OCI-LY7 (cell line): ENCODE data around the gene RGS7BP. TPM values are rescaled to one million over a fixed set of nuclear protein-coding genes. Genes with fewer than 3 reads are reported as not detected.

ENCODE experiments used
- BruUV-seq: library from RNA; stranded (reverse); fragments of 400-500 nt; replicated peaks from 2 replicates; lab custom pipeline; 2021; lab: Mats Ljungman, UMichigan
- CTCF ChIA-PET: fragments of 300-600 bp; sonication (Branson Sonifier 250); formaldehyde crosslinking; loops from one replicate; lab custom pipeline; 2022; ENCODE audit warnings: antibody characterized with exemption; ENCODE audit not compliant: unreplicated experiment; lab: Charles Lee
- POLR2A ChIA-PET: fragments of 300-600 bp; sonication (Branson Sonifier 250); formaldehyde crosslinking; loops from one replicate; lab custom pipeline; 2022; ENCODE audit warnings: antibody characterized with exemption; lab: Charles Lee
- DNase-seq: peaks from one replicate; pipeline ENCODE4 v3.0.0-alpha.2; 2015; ENCODE audit warnings: low spot score
- H2AFZ ChIP-seq: fragments of 200-600 bp; sonication (generic), shearing (Covaris generic); 2 replicates; pipeline ENCODE4 v1.6.1; 2014; ENCODE audit warnings: mild to moderate bottlenecking, antibody characterized with exemption, low read length, moderate library complexity
- H3K27ac ChIP-seq: fragments of 200-600 bp; sonication (generic); 2 replicates; pipeline ENCODE4 v1.5.1; 2014; ENCODE audit warnings: mixed run types, low read depth, mild to moderate bottlenecking, moderate library complexity, low read length, inconsistent platforms; ENCODE audit not compliant: poor library complexity, severe bottlenecking
- H3K36me3 ChIP-seq: fragments of 200-600 bp; sonication (generic); 2 replicates; pipeline ENCODE4 v1.6.1; 2014; ENCODE audit warnings: mild to moderate bottlenecking, antibody characterized with exemption, low read length, moderate library complexity, mixed read lengths; ENCODE audit not compliant: insufficient read depth
- H3K4me1 ChIP-seq: fragments of 200-600 bp; sonication (generic); 2 replicates; pipeline ENCODE4 v1.5.1; 2014; ENCODE audit warnings: mild to moderate bottlenecking, low read length; ENCODE audit not compliant: insufficient read depth, poor library complexity, severe bottlenecking
- H3K4me2 ChIP-seq: fragments of 200-600 bp; sonication (generic); 2 replicates; pipeline ENCODE4 v1.6.1; 2014; ENCODE audit warnings: mild to moderate bottlenecking, low read length
- H3K4me3 ChIP-seq: fragments of 200-600 bp; sonication (generic); 2 replicates; pipeline ENCODE4 v1.5.1; 2014; ENCODE audit warnings: mild to moderate bottlenecking, low read depth, low read length; ENCODE audit not compliant: poor library complexity, severe bottlenecking
- H3K79me2 ChIP-seq: fragments of 200-600 bp; sonication (generic); 2 replicates; pipeline ENCODE4 v1.6.1; 2016; ENCODE audit warnings: low read depth, mild to moderate bottlenecking, low read length, moderate library complexity, mixed read lengths; ENCODE audit not compliant: insufficient read depth
- H3K9me2 ChIP-seq: fragments of 200-600 bp; sonication (generic); 2 replicates; pipeline ENCODE4 v1.6.1; 2016; ENCODE audit warnings: mild to moderate bottlenecking, low read length, mixed read lengths; ENCODE audit not compliant: insufficient read depth
- H3K9me3 ChIP-seq: fragments of 200-600 bp; sonication (generic); 2 replicates; pipeline ENCODE4 v1.6.1; 2014; ENCODE audit warnings: mild to moderate bottlenecking, mixed run types, low read length, mixed read lengths
- H4K20me1 ChIP-seq: fragments of 200-600 bp; sonication (generic); 2 replicates; pipeline ENCODE4 v1.6.1; 2014; ENCODE audit warnings: mild to moderate bottlenecking, antibody characterized with exemption, low read length, moderate library complexity, mixed read lengths; ENCODE audit not compliant: insufficient read depth
- CTCF ChIP-seq: fragments of 200-600 bp; sonication (generic); conservative IDR thresholded peaks from 2 replicates; pipeline ENCODE4 v1.5.1; 2014; ENCODE audit warnings: mild to moderate bottlenecking, antibody characterized with exemption, low read length, moderate library complexity, mixed read lengths
- EZH2phosphoT487 ChIP-seq: fragments of 200-600 bp; sonication (generic); IDR thresholded peaks from 2 replicates; pipeline ENCODE4 v1.6.1; 2018; ENCODE audit warnings: low read depth, borderline replicate concordance, mild to moderate bottlenecking, mixed run types, antibody characterized with exemption, low read length, moderate library complexity, mixed read lengths
- intact Hi-C: fragments of 100-400 bp; cut with micrococcal nuclease; formaldehyde crosslinking; loops from one replicate; pipeline ENCODE4 v1.10.0; 2022; ENCODE audit not compliant: unreplicated experiment
- total RNA-seq, 2 experiments: library from RNA; depleted of rRNA in 1 of 2; stranded (reverse); fragments of >200 nt in 1 of 2; shearing (Covaris generic) in 1 of 2; gene quantifications; 2 replicates each; pipeline ENCODE4 v1.2.3, GENCODE V29; 2014 to 2022

Gene RGS7BP
- total RNA-seq, 2 experiments from 2014 or later = not detected

- intact Hi-C loops = no loop called here
- H3K4me2 ChIP-seq = no peak overlapping the region
- no peak overlapping the region for H2AFZ ChIP-seq
- no peaks in the 10 kb centered on the region for H3K79me2 ChIP-seq
- ChIA-PET POLR2A (interaction anchor here (1.1 kb wide), 1 partner anchor 10 kb away, joined by 4 read pairs; no protein-coding TSS in a partner anchor), CTCF (no interaction called here)
- BruUV-seq = no TSS peak
- H3K27ac ChIP-seq = no peak overlapping the region
- H3K4me1 ChIP-seq = no peaks in the 10 kb centered on the region
- H3K36me3 ChIP-seq = no peaks in the 10 kb centered on the region
- no peaks in the 10 kb centered on the region for H3K9me3 ChIP-seq
- no peaks in the 10 kb centered on the region for H4K20me1 ChIP-seq
- DNase-seq = no peak
- no peaks in the 10 kb centered on the region for H3K9me2 ChIP-seq
- no peak for TF ChIP-seq CTCF
- no peak for TF ChIP-seq EZH2phosphoT487
- H3K4me3 ChIP-seq = no peak overlapping the region
Observed at GRCh38 chr5:64622991-64623390, 117.2 kb downstream of the RGS7BP start.

GRCh38 chr5:64625678-64626077 lies 119.9 kb downstream of the RGS7BP start:
- H3K4me3 ChIP-seq = no peak overlapping the region
- BruUV-seq = no TSS peak
- no peak overlapping the region for H2AFZ ChIP-seq
- H3K4me2 ChIP-seq = no peak overlapping the region
- no peak for DNase-seq
- no peaks in the 10 kb centered on the region for H3K9me2 ChIP-seq
- TF ChIP-seq CTCF (no peak), EZH2phosphoT487 (no peak)
- H3K9me3 ChIP-seq = no peaks in the 10 kb centered on the region
- CTCF ChIA-PET = no interaction called here
- intact Hi-C loops = no loop called here
- no peak overlapping the region for H3K27ac ChIP-seq
- no peaks in the 10 kb centered on the region for H3K4me1 ChIP-seq
- H3K79me2 ChIP-seq = no peaks in the 10 kb centered on the region
- POLR2A ChIA-PET = interaction anchor here (1.6 to 2.1 kb wide), 3 partner anchors 14 to 34 kb away, joined by 5 to 13 read pairs (median 9); no protein-coding TSS in a partner anchor
- no peaks in the 10 kb centered on the region for H4K20me1 ChIP-seq
- H3K36me3 ChIP-seq = no peaks in the 10 kb centered on the region

GRCh38 chr5:64628901-64629300 lies 123.1 kb downstream of the RGS7BP start:
- ChIA-PET POLR2A (no interaction called here), CTCF (no interaction called here)
- H3K4me2 ChIP-seq = no peak overlapping the region
- H3K9me3 ChIP-seq = no peaks in the 10 kb centered on the region
- no peaks in the 10 kb centered on the region for H3K9me2 ChIP-seq
- TF ChIP-seq EZH2phosphoT487 = no peak
- TF ChIP-seq CTCF = no peak
- H3K36me3 ChIP-seq = no peaks in the 10 kb centered on the region
- no TSS peak for BruUV-seq
- DNase-seq = no peak
- no peaks in the 10 kb centered on the region for H4K20me1 ChIP-seq
- intact Hi-C loops = no loop called here
- no peak overlapping the region for H3K27ac ChIP-seq
- no peak overlapping the region for H2AFZ ChIP-seq
- H3K4me1 ChIP-seq = no peaks in the 10 kb centered on the region
- no peaks in the 10 kb centered on the region for H3K79me2 ChIP-seq
- no peak overlapping the region for H3K4me3 ChIP-seq
